ENCODE results near the gene TLR2. TPM values are rescaled to one million over a fixed set of nuclear protein-coding genes. Genes with fewer than 3 reads are reported as not detected.

Gene TLR2
- total and polyA plus RNA-seq, 10 of the 15 experiments (the other 5 are each of a cell fraction or from before 2014, with no cell fraction given), result under 0.01 to 0.19 (median 0.06) TPM; not detected in 4

DNA sequence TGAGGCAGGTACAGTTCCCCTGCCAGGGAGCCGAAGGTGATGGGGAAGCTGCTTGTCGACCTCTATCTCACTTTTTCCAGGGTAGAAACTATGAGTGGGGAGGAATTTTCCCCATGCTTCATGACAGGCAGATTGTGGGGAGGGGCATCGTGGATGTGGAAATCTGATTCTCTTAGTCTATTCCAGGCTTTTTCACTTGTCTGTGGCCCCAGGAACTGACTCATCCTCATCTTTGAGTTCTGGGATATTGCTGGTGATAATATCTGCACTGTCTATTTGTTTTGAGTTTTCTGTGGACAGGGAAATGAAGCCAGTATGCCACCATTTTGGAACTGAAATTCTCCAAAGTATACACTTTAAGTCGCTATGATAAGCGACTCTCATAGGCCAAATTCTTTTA lies 7.6 kb upstream of the TLR2 start (continued):
- TF ChIP-seq, protein P1, sequence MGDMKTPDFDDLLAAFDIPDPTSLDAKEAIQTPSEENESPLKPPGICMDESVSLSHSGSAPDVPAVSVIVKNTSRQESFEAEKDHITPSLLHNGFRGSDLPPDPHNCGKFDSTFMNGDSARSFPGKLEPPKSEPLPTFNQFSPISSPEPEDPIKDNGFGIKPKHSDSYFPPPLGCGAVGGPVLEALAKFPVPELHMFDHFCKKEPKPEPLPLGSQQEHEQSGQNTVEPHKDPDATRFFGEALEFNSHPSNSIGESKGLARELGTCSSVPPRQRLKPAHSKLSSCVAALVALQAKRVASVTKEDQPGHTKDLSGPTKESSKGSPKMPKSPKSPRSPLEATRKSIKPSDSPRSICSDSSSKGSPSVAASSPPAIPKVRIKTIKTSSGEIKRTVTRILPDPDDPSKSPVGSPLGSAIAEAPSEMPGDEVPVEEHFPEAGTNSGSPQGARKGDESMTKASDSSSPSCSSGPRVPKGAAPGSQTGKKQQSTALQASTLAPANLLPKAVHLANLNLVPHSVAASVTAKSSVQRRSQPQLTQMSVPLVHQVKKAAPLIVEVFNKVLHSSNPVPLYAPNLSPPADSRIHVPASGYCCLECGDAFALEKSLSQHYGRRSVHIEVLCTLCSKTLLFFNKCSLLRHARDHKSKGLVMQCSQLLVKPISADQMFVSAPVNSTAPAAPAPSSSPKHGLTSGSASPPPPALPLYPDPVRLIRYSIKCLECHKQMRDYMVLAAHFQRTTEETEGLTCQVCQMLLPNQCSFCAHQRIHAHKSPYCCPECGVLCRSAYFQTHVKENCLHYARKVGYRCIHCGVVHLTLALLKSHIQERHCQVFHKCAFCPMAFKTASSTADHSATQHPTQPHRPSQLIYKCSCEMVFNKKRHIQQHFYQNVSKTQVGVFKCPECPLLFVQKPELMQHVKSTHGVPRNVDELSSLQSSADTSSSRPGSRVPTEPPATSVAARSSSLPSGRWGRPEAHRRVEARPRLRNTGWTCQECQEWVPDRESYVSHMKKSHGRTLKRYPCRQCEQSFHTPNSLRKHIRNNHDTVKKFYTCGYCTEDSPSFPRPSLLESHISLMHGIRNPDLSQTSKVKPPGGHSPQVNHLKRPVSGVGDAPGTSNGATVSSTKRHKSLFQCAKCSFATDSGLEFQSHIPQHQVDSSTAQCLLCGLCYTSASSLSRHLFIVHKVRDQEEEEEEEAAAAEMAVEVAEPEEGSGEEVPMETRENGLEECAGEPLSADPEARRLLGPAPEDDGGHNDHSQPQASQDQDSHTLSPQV (IDR thresholded peaks at IDR 0.05), result no peak
- no peak for TF ChIP-seq IRF4 (IDR thresholded peaks at IDR 0.05; ENCODE audit: low read depth, low read length)
- no peak for TF ChIP-seq NFIC (IDR thresholded peaks at IDR 0.05; ENCODE audit: low read depth, low read length)
- TF ChIP-seq ETV6 (conservative IDR thresholded peaks at IDR 0.05 in 1 of 2, IDR thresholded peaks at IDR 0.05 in 1 of 2; ENCODE audit: borderline replicate concordance in 1 of 2, low read depth in 1 of 2), result no peak
- no peak for TF ChIP-seq ASH2L (IDR thresholded peaks at IDR 0.05; ENCODE audit: borderline replicate concordance, low read depth)
- TF ChIP-seq BCL11A (IDR thresholded peaks at IDR 0.05; ENCODE audit: low read depth, low read length), result no peak

- Histone ChIP-seq H3K4me3 (no peak overlapping the region), H3K9me3 (replicated peaks; ENCODE audit: control insufficient read depth, insufficient read depth, low read length) (no peaks in the 10 kb centered on the region; the same call in 1 of the 3 replicates), H3K27ac (ENCODE audit: control insufficient read depth, insufficient read depth) (no peak overlapping the region), H3K79me2 (ENCODE audit: control insufficient read depth, insufficient read depth, low read length) (no peaks in the 10 kb centered on the region), H3K4me1 (ENCODE audit: control insufficient read depth, insufficient read depth, low read length) (no peaks in the 10 kb centered on the region), H3K9ac (ENCODE audit: control insufficient read depth, insufficient read depth, low read length) (no peak overlapping the region), H3K4me2 (ENCODE audit: control insufficient read depth, insufficient read depth) (no peak overlapping the region), H2AFZ (ENCODE audit: control insufficient read depth, low read depth, low read length) (no peak overlapping the region), H4K20me1 (ENCODE audit: control insufficient read depth, insufficient read depth) (no peaks in the 10 kb centered on the region), H3K27me3 (replicated peaks in 1 of 2; ENCODE audit: control insufficient read depth in 2 of 2, insufficient read depth in 2 of 2, low read length in 1 of 2) (no peaks in the 10 kb centered on the region; a peak in 1 of 4 replicates), H3K36me3 (ENCODE audit: control insufficient read depth in 2 of 2, insufficient read depth in 2 of 2, low read length in 1 of 2) (no peaks in the 10 kb centered on the region)
- ChIA-PET SMC1A (ENCODE audit: uncharacterized antibody, unreplicated experiment) (no interaction called here), POLR2A (no interaction called here), RAD21 (ENCODE audit: unreplicated experiment) (no interaction called here), CTCF (no interaction called here)
- DNase-seq (ENCODE audit: low read depth, low spot score) (no peak), FAIRE-seq (no peak), ATAC-seq (no peak)
- 0% methylated on average over 1 of the region's 1 CpG for whole genome bisulfite sequencing (ENCODE audit: insufficient coverage, insufficient replicate concordance, low lambda C conversion rate, missing lambda C conversion rate)
- intact Hi-C loops (cut with micrococcal nuclease; ENCODE audit: unreplicated experiment) (no loop called here), in situ Hi-C loops (cut with MboI) (no loop called here)
- TF ChIP-seq SMC3 (IDR thresholded peaks at IDR 0.05; ENCODE audit: borderline replicate concordance, low read length), result no peak
- TF ChIP-seq NR2C2 (IDR thresholded peaks at IDR 0.05; ENCODE audit: borderline replicate concordance, control insufficient read depth, insufficient read length, low read depth), result no peak
- TF ChIP-seq, protein P2, sequence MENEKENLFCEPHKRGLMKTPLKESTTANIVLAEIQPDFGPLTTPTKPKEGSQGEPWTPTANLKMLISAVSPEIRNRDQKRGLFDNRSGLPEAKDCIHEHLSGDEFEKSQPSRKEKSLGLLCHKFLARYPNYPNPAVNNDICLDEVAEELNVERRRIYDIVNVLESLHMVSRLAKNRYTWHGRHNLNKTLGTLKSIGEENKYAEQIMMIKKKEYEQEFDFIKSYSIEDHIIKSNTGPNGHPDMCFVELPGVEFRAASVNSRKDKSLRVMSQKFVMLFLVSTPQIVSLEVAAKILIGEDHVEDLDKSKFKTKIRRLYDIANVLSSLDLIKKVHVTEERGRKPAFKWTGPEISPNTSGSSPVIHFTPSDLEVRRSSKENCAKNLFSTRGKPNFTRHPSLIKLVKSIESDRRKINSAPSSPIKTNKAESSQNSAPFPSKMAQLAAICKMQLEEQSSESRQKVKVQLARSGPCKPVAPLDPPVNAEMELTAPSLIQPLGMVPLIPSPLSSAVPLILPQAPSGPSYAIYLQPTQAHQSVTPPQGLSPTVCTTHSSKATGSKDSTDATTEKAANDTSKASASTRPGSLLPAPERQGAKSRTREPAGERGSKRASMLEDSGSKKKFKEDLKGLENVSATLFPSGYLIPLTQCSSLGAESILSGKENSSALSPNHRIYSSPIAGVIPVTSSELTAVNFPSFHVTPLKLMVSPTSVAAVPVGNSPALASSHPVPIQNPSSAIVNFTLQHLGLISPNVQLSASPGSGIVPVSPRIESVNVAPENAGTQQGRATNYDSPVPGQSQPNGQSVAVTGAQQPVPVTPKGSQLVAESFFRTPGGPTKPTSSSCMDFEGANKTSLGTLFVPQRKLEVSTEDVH (IDR thresholded peaks at IDR 0.05; ENCODE audit: low read depth, partially characterized antibody), result no peak
- no peak for TF ChIP-seq JUNB (IDR thresholded peaks at IDR 0.05)
- no peak for TF ChIP-seq YBX1 (IDR thresholded peaks at IDR 0.05)
- no peak for TF ChIP-seq SUPT20H (IDR thresholded peaks at IDR 0.05; ENCODE audit: borderline replicate concordance, control insufficient read depth, low read depth, low read length)
- no peak for TF ChIP-seq FOXK2 (IDR thresholded peaks at IDR 0.05)
- no peak for TF ChIP-seq STAT3 (IDR thresholded peaks at IDR 0.05; ENCODE audit: low read depth, low read length)
- BruUV-seq (replicated peaks), result no TSS peak
Observed at GRCh38 chr4:153676984-153677383, 7.1 kb upstream of the TLR2 start.

Measured in GM12878 (cell line).